Motor neuron (in vitro differentiated cells): ENCODE data around the gene HIPK2. TPM values are rescaled to one million over a fixed set of nuclear protein-coding genes. Genes with fewer than 3 reads are reported as not detected.

ENCODE experiments used
- ATAC-seq, 8 experiments: fragments of 200-7000 bp; cut with Tn5 transposase; replicated peaks in 6 of 8; 2 replicates each; pipeline ENCODE4 v1.8.0; 2021; ENCODE audit warnings: mild to moderate bottlenecking in 8 of 8, moderate library complexity in 8 of 8
- H3K27ac ChIP-seq, 2 donors: fragments of 250-450 bp; sonication (Bioruptor Pico); 2 replicates each; pipeline ENCODE4 v1.9.0; 2021; ENCODE audit warnings: antibody characterized with exemption in 2 of 2, mild to moderate bottlenecking in 2 of 2, moderate library complexity in 1 of 2
- H3K4me1 ChIP-seq, 2 donors: fragments of 250-450 bp; sonication (Bioruptor Pico); replicated peaks in 1 of 2; 2 replicates each; pipeline ENCODE4 v1.6.1; 2021; ENCODE audit warnings: antibody characterized with exemption in 2 of 2, mild to moderate bottlenecking in 2 of 2, moderate library complexity in 1 of 2
- H3K4me3 ChIP-seq, 5 donors: fragments of 250-450 bp; sonication (Bioruptor Pico); 2 replicates each; pipeline ENCODE4 v1.9.0; 2021; ENCODE audit warnings: antibody characterized with exemption in 5 of 5, mild to moderate bottlenecking in 5 of 5, moderate library complexity in 4 of 5
- WGBS, 10 experiments: fragments of 450-650 bp; shearing (Covaris generic); methylation state at CpG; one replicate each; pipeline ENCODE4 v1.0.0; 2022; 5-methylcytosine and 5-hydroxymethylcytosine counted together
- in situ Hi-C, 9 experiments: fragments of 400-800 bp; cut with MboI; loops; one replicate each; pipeline ENCODE4 v1.15.0; 2021; ENCODE audit warnings: low sequenced_read_pairs in 9 of 9, low pct_unique_long_range_greater_than_20kb in 2 of 9; ENCODE audit not compliant: unreplicated experiment in 9 of 9
- total RNA-seq, 8 experiments: library from RNA; unstranded; fragments of 300-600 nt; gene quantifications; 2 replicates each; pipeline versions ENCODE4 v1.2.3 to v1.2.4, GENCODE V29; 2022

HIPK2 gene
- total RNA-seq, 8 experiments from 2014 or later: 2.0 to 34.9 (median 15.8) TPM

DNA sequence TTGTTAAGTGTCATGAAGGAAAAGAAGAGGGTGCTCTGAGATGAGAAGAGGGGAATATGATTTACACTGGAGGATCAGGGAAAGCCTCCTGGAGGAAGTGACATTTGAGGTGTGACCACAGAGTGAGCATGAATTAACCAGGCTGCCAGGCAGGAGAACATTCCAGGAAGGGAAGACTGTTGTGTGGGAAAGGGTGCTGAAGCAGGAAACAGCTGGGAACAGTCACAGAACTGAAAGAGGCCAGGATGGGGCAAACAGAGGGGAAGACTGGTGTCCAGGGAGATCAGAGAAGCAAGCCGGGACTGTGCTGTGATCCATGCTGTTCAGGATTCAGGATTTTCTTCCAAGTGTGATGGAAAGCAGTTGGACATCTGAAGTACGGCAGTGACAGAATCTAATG lies 14.9 kb downstream of the HIPK2 start:
- WGBS, 10 experiments: 30 to 100% (median 88%) methylated on average over 1 to 2 of the region's 2 CpGs; no CpG with 5 or more reads in 5 of the 10 experiments
- peaks cover 0 to 7% of the 10 kb centered on the region in 2 donors for H3K4me1 ChIP-seq
- H3K4me3 ChIP-seq: no peak overlapping the region
- in situ Hi-C loops: no loop called here
- no peak overlapping the region for H3K27ac ChIP-seq
- ATAC-seq: peak in 4 of 8 experiments; percentile 29 to 89 (median 76)

DNA sequence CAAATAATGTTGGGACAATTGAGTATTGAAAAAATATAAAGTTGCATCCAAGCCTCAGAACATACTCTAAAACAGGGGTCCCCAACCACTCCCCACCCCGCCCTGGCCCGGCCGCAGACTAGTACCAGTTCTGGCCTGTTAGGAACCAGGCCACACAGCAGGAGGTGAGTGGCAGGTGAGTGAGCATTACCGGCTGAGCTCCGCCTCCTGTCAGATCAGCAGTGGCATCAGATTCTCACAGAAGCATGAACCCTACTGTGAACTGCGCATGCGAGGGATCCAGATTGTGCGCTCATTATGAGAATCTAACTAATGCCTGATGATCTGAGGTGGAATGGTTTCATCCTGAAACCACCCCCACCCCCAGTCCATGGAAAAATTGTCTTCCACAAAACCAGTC lies 19.4 kb downstream of the HIPK2 start:
- Histone ChIP-seq H3K4me3 (no peak overlapping the region), H3K4me1 (no peaks in the 10 kb centered on the region), H3K27ac (no peak overlapping the region)
- WGBS, 10 experiments: 78 to 96% (median 92%) methylated on average over 2 to 5 of the region's 8 CpGs; no CpG with 5 or more reads in 7 of the 10 experiments
- no peak for ATAC-seq
- in situ Hi-C loops: no loop called here

DNA sequence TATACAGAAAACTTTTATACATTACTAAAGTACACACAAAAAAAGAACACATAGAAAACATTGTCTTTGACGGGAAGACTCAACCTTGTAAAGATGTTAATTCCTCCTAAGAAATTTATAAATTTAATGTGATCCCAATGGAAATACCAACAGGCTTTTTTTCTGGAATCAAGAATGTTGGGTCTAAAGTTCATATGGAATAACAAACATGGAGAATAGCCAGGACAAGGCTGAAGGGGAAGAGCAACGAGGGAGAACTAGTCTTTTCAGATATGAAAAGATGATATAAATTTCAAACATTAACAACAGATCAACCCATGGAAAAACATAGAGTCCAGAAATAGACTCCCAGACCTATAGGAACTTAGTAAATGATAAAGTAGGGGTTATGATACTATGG lies 19.8 kb downstream of the HIPK2 start:
- ATAC-seq: no peak
- Histone ChIP-seq H3K4me3 (no peak overlapping the region), H3K4me1 (no peaks in the 10 kb centered on the region), H3K27ac (no peak overlapping the region)
- in situ Hi-C loops: no loop called here
- WGBS, 10 experiments: 50 to 100% (median 83%) methylated on average over 1 to 2 of the region's 2 CpGs

DNA sequence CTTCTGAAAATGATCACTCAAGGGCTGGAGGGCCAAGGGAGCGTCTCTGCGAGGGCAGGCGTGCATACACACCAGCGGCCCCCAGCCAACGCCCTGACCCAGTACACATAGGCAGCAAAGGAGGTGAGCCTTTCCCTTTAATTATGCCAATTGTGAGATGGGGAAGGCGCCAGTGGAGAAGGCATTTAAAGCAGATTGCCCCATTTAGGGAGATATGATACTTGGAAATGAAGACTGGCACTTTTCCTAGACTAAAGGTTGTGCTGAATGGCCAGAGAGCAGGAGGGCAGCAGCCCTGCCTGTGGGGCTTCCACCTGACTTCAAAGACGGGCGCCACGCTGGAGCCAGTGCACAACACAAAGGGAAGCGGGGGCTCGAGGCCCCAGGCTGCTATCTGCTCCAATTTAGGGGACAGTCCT lies 24.1 kb downstream of the HIPK2 start:
- Histone ChIP-seq H3K4me1 (no peaks in the 10 kb centered on the region), H3K4me3 (no peak overlapping the region), H3K27ac (no peak overlapping the region)
- whole genome bisulfite sequencing, 10 experiments: 67 to 100% (median 85%) methylated on average over 1 to 6 of the region's 11 CpGs; no CpG with 5 or more reads in 3 of the 10 experiments
- peak in 1 of 8 experiments; percentile 27 for ATAC-seq
- in situ Hi-C loops: no loop called here

DNA sequence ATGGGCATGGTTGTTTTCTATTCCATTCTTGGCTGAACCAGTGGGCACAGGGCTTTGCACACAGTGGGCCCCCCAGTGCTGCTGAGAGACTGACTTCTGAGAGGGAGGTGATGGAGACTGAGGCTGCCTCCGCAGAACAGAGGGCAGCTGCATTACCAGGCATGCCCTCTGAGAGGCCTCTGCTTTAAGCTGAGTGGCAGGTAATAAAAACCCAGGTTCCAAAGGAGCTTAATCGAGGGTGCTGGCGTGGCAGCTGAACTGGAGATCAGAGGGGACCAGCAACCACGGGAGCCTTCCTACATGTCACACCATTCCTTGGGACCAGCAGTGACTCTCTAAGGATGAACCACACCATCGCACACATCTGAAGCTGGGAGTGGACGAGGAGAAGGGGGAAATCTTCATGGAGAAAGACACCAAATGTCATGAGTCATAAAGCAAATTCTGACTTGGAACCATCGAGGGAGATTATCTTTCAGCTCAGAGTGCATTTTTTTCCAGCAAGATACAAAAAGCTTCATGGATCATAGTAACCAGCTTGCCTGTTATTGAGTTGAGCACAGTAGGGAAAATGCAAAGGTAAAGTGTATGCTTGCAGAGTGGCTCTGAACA lies 24.6 kb downstream of the HIPK2 start:
- in situ Hi-C loops: no loop called here
- H3K4me3 ChIP-seq: no peak overlapping the region
- H3K4me1 ChIP-seq: no peaks in the 10 kb centered on the region
- 0 to 80% (median 69%) methylated on average over 1 to 3 of the region's 7 CpGs; no CpG with 5 or more reads in 5 of the 10 experiments for WGBS, 10 experiments
- peak in 1 of 8 experiments; percentile 18 for ATAC-seq
- no peak overlapping the region for H3K27ac ChIP-seq

DNA sequence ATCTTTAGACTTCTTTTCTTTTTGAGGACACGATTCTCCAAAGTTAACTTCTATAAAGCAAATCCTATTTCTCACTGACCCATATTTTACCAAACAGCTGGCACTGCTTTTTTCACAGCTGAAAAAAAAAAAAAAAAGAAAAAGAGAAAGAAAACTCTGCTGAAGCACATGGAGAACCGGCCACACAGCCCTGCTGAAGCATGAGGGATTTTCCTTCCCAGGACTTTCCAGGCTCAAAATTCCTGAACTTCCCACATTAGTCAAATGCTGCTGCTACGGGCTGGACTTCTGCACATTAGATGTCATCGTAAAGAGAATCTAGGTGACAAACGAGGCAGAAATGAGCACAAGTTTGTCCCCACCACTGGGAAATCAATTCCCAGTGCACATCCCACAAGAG lies 25.2 kb downstream of the HIPK2 start:
- in situ Hi-C loops: no loop called here
- Histone ChIP-seq H3K4me3 (no peak overlapping the region), H3K27ac (no peak overlapping the region), H3K4me1 (no peaks in the 10 kb centered on the region)
- WGBS, 10 experiments: 34 to 94% (median 82%) methylated on average over 1 to 5 of the region's 5 CpGs; no CpG with 5 or more reads in 2 of the 10 experiments
- no peak for ATAC-seq

DNA sequence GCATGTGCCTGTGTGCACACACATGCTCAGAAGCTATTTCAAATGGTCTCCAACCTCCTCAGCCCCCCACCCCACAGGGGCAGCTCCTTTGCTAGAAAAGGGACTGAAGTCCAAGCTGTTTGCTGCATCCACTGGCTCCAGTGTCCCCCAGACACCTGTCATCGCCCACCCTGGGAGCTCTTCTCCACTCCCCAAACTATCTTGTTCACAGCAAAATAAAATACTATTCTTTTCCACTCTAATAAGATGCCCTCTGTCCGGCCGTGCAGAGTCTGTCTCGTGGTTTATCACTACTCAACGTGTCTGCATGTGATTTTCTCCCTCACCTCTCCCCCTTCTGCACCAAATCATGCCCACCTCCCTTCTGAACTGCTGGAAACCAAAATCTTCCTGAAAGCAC lies 25.6 kb downstream of the HIPK2 start:
- in situ Hi-C loops: no loop called here

DNA sequence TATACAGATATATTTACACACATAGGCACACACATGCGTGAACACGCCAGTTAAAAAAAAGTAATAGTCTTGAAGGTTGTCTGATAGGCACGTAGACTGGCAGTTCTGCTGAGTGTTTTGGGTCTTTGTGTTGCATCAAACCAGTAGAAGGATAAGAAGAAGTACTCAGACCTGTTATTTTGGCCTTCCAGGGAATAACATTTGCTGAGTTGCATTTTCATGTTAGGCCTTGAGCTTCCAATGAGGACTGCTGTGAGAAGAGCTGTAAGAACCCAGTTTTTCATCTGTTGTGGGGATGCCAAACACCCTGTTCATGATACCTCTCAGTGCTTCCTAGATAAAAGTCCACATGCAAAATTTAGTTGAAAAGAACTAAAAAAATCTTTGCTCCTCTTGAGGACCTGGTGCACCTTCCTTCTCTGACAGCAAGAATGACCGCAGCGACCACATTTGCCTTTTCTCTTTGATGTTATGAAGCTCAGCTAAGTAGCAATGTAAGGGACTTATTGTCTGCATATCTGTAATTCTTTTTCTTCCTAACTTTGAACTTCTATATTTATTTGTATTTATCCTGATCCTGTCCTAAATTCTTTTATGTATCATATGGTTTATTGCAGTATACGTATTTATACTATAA lies 27.2 kb downstream of the HIPK2 start:
- ATAC-seq: no peak
- no peak overlapping the region for H3K4me3 ChIP-seq
- H3K4me1 ChIP-seq: peaks cover 11 to 12% of the 10 kb centered on the region in 2 donors
- 71 to 100% (median 91%) methylated on average over 3 to 6 of the region's 6 CpGs for WGBS, 10 experiments
- H3K27ac ChIP-seq: no peak overlapping the region
- in situ Hi-C loops: no loop called here

More for the DNA sequence above, 25.6 kb downstream of the HIPK2 start:
- H3K4me3 ChIP-seq: no peak overlapping the region
- no peak overlapping the region for H3K27ac ChIP-seq
- no peaks in the 10 kb centered on the region for H3K4me1 ChIP-seq
- WGBS, 10 experiments: 21 to 90% (median 83%) methylated on average over 2 to 5 of the region's 5 CpGs; no CpG with 5 or more reads in 3 of the 10 experiments
- no peak for ATAC-seq

DNA sequence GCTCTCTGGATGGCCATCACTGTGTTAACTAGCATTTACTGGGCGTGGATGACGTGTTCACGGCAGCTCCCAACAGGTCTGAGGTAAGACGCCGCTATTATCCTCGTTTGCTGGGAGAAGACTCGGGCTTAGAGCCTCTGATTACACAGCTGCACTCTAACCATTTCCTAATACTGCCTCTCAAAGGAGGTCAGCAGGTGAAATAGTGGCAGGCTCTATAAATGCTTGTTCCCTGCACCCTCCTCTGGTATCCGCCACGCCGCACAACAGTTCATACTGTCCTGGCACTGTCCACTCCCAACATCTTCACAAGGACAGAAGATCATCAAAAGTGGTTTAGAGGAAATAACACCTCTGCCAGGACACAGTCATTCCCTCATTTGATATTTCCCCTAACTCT lies 28.3 kb downstream of the HIPK2 start:
- H3K4me3 ChIP-seq: no peak overlapping the region
- ATAC-seq: peak in 1 of 8 experiments; percentile 17
- peaks cover 18 to 19% of the 10 kb centered on the region in 2 donors for H3K4me1 ChIP-seq
- in situ Hi-C loops: no loop called here
- no peak overlapping the region for H3K27ac ChIP-seq
- 44 to 100% (median 95%) methylated on average over 3 to 7 of the region's 10 CpGs; no CpG with 5 or more reads in 3 of the 10 experiments for WGBS, 10 experiments

DNA sequence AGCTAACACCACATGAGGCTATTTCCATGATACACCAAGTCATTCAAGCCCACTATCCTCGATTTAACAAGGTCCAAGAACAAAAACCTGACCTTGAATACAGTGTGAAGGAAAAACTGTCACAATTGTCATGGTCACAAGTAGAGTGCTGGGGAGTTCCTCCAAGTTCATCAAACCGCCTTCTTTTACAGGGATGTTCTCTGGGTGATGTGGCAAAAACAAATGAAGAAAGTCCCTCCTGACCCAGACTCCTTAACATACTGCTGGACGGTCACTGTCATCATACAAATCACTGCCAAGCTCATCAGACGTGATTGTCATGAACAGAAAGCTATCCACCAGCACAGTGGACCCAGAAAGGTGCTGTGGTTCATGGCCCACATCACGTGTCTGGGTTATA lies 28.9 kb downstream of the HIPK2 start:
- Histone ChIP-seq H3K27ac (no peak overlapping the region), H3K4me3 (no peak overlapping the region), H3K4me1 (peaks cover 18 to 19% of the 10 kb centered on the region in 2 donors)
- no peak for ATAC-seq
- WGBS, 10 experiments: 37 to 100% (median 88%) methylated on average over 1 to 5 of the region's 5 CpGs; no CpG with 5 or more reads in 2 of the 10 experiments
- in situ Hi-C loops: no loop called here

DNA sequence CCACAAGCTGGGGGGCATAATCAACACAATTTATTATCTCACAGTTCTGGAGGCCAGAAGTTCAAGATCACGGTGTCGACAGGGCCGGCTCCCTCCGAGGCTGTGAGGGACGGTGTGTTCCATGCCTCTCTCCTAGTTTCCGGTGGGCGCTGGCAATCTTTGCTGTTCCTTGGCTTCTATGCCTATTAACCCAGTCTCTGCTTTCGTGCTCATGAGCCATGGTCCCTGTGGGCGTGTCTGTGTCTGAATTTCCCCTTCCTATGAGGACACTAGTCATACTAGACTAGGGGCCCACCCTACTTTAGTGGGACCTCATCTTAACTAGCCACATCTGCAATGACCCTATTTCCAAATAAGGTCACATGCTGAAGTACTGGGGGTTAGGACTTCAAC lies 29.4 kb downstream of the HIPK2 start:
- Histone ChIP-seq H3K27ac (no peak overlapping the region), H3K4me3 (no peak overlapping the region), H3K4me1 (peaks cover 18 to 19% of the 10 kb centered on the region in 2 donors)
- WGBS, 10 experiments: 60 to 100% (median 93%) methylated on average over 1 to 9 of the region's 9 CpGs; no CpG with 5 or more reads in 2 of the 10 experiments
- in situ Hi-C loops: no loop called here
- no peak for ATAC-seq

DNA sequence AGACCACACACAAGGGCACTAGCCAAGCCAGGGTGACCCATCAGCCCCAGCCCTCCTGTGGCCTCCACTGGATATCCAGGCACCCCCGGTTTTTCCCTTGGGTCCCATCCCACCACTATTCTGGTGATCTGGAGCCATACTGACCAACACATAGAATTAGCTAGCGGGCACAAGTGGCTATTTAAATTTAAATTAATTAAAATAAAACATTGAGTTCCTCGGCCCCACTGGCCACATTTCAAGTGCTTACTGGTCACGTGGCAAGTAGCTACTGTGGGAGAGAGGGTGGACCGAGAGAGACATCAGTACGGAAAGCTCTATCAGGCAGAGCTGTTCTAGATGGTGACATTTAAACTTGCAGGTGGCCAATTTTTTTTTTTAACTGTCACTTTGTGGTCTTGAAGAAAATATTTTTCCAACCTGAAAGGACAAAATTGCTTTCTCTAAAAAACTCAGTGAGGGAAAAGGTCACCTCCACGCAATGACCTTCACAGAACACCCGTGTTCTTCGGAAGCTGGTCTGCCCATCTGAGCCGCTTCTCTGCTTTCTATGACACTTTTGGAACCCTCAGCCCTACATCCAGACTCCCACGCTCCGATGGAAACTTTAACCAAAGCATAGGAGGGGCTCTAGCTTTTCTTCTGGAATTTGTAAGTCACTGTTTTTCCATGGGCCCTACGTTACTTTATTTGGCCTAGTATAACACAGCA lies 30.0 kb downstream of the HIPK2 start:
- peaks cover 18 to 19% of the 10 kb centered on the region in 2 donors for H3K4me1 ChIP-seq
- no peak overlapping the region for H3K4me3 ChIP-seq
- H3K27ac ChIP-seq: no peak overlapping the region
- 40 to 100% (median 89%) methylated on average over 1 to 12 of the region's 13 CpGs for WGBS, 10 experiments
- no peak for ATAC-seq
- in situ Hi-C loops: no loop called here

DNA sequence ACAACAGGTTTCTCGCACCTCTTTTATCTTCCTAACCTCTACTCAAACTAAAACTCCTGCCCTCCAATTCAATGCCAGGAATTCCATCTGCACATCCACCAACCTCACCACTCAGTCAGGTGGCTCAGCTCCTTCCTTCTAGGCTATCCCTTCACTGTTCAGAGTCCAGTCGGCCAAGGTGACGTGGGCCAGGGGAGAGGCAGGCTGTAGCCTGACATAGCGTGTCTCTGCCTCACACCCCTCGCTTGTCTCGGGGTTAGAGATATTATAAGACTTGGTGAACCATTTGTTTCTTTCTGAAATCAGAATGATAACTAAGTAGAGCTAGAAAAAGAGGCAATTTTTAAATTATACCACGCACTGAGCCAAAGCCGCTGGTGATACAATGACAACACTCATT lies 31.1 kb downstream of the HIPK2 start:
- Histone ChIP-seq H3K4me3 (no peak overlapping the region), H3K27ac (no peak overlapping the region), H3K4me1 (peaks cover 18 to 28% of the 10 kb centered on the region in 2 donors)
- WGBS, 10 experiments: 80 to 100% (median 92%) methylated on average over 1 to 7 of the region's 8 CpGs; no CpG with 5 or more reads in 2 of the 10 experiments
- no peak for ATAC-seq
- in situ Hi-C loops: no loop called here
